ENCODE data around the gene CENATAC.
"Not testable (repeated sequence)": the region's sequence is repeated elsewhere in the genome, so short reads cannot be mapped to it uniquely, and the experiment has no call there.

Gene CENATAC

GRCh38 chr11:119056421-119056999, 58.6 kb downstream of the CENATAC start:
- DNase-seq, result no peak

GRCh38 chr11:119057000-119057769, 59.2 kb downstream of the CENATAC start, which contains the start of gene HYOU1:
HYOU1 (minus strand) TSS chr11:119057205; CDS start chr11:119056160, 1,045 bp downstream.
- peak; percentile 85 to 94 for DNase-seq

- not testable (repeated sequence) for DNase-seq
Observed at GRCh38 chr11:119059128-119059527, 61.2 kb downstream of the CENATAC start.

- DNase-seq, result no peak
Observed at GRCh38 chr11:119061256-119061655, 63.3 kb downstream of the CENATAC start.

- no peak for DNase-seq
Observed at GRCh38 chr11:119062779-119063178, 64.8 kb downstream of the CENATAC start.

- peak; percentile 33 to 45 for DNase-seq
Observed at GRCh38 chr11:119065369-119065768, 67.4 kb downstream of the CENATAC start.

Data from SW 1271 (cell line).